GM20000 (cell line): ENCODE results near the gene ODF2.
"Not testable (repeated sequence)": the region's sequence is repeated elsewhere in the genome, so short reads cannot be mapped to it uniquely, and the experiment has no call there.

ENCODE experiments used
- DNase-seq: peaks from one replicate; pipeline ENCODE4 v3.0.0; 2012; ENCODE audit warnings: low spot score
- TF ChIP-seq, protein P1 (sequence below): IDR thresholded peaks from 2 replicates; pipeline ENCODE4 v1.5.1; 2012; ENCODE audit warnings: mild to moderate bottlenecking, control low read depth; ENCODE audit errors: extremely low read depth, missing control alignments

Gene ODF2

DNA sequence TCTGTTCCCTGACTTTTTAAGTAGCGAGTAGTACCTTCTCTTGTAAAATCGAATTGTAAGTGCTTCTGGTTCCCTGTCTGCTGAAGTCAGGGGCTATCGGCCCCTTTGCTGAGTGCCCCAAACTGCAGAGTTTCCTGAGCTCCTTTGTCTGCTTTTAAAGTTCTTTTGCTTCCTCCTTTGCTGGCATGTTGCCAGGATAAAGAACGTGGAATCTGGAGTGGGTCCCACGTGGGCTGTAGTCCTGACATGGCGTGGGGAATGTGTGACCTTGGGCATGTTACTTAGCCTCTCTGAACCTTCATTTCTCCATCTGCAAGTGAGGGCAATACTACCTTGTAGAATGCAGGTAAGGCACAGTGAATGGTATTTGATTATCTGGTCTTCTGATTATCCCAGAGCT lies 13.7 kb upstream of the ODF2 start:
- no peak for DNase-seq
- TF ChIP-seq, protein P1, sequence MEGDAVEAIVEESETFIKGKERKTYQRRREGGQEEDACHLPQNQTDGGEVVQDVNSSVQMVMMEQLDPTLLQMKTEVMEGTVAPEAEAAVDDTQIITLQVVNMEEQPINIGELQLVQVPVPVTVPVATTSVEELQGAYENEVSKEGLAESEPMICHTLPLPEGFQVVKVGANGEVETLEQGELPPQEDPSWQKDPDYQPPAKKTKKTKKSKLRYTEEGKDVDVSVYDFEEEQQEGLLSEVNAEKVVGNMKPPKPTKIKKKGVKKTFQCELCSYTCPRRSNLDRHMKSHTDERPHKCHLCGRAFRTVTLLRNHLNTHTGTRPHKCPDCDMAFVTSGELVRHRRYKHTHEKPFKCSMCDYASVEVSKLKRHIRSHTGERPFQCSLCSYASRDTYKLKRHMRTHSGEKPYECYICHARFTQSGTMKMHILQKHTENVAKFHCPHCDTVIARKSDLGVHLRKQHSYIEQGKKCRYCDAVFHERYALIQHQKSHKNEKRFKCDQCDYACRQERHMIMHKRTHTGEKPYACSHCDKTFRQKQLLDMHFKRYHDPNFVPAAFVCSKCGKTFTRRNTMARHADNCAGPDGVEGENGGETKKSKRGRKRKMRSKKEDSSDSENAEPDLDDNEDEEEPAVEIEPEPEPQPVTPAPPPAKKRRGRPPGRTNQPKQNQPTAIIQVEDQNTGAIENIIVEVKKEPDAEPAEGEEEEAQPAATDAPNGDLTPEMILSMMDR = no peak

DNA sequence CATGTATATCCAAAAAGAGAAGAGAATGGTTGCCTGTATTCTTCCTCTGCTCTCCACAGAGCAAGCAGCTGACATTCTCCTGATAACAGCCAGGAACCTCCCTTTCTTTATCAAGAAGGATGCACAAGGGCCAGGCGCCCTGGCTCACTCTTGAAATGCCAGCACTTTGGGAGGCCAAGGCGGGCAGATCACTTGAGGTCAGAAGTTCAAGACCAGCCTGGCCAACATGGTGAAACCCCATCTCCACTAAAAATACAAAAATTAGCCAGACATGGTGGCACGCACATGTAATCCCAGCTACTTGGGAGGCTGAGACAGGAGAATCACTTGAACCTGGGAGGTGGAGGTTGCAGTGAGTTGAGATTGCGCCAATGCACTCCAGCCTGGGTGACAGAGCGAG lies 9.3 kb upstream of the ODF2 start:
- DNase-seq = not testable (repeated sequence)

DNA sequence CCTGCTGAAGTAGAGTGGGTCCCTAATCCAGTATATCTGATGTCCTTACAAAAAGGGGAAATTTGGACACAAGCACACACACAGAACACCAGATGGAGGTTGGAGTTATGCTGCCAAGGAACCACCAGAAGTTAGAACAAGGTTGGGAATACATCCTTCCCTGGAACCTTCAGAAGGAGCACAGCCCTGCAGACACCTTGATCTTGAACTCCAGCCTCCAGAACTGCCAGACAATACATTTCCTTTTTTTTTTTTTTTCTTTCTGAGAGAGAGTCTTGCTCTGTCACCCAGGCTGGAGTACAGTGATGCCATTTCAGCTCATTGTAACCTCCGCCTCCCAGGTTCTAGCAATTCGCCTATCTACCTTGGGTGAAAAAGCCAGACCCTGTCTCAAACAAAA lies 7.1 kb upstream of the ODF2 start:
- TF ChIP-seq, protein P1 = no peak
- DNase-seq = no peak

DNA sequence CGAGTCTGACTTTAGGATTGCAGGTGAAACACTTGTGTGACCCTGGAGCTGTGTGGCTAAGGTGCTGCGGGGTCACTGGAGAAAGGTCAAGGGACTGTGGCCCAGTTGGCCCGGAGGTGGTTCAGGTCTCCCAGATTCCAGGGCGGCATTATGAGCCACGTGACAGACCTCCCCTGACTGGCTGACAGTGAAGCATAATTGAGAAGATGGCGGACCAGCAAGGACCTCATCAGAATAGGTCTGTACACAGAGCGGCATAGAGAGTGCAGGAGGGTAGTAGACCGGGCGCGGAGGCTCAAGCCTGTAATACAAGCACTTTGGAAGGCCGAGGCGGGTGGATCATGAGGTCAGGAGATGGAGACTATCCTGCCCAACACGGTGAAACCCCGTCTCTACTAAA lies 815 bp upstream of the ODF2 start:
- TF ChIP-seq, protein P1 = no peak
- DNase-seq = no peak

DNA sequence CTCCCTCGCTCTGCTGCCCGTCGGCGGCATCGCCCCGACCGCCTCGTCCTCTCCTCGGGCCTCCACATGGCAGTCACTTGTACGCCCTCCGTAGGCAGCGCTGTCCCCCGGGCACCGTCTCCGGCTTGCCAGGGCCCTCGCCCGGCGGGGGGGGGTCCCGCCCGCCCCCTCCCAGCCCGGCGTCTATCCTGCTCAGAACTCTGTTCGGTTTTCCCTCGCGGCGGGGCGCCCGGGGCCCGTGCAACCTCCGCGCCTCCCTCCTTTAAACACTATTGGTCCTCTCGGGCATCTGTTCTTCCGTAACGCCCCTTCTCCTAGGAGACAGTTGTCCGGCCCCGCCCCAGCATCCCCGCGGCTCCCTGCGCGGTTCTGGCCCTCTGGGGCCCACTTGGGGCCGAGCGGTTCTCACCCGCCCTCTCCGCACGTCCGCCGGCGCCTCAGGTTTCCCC lies 831 bp downstream of the ODF2 start:
- DNase-seq = peak; percentile 96
- TF ChIP-seq, protein P1 = no peak

DNA sequence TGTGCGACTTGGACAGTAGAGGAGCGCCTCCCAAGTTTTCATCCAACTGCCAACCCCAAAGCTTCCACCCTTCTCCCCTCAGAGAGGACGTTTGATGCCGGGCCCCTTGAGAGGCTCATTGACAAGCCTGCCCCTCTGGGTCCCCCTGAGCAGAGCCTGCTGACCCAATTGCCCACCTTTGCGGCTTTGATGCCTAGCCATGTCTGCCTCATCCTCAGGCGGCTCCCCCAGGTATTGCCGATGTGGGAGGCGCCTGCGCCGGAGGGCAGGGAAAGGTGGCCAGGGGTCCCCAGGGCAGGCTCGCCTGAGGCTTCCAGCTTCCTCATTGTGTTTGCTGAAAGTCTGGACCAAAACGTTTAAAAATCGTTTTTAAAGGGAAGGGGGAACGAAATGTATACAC lies 1.4 kb downstream of the ODF2 start:
- DNase-seq = no peak

DNA sequence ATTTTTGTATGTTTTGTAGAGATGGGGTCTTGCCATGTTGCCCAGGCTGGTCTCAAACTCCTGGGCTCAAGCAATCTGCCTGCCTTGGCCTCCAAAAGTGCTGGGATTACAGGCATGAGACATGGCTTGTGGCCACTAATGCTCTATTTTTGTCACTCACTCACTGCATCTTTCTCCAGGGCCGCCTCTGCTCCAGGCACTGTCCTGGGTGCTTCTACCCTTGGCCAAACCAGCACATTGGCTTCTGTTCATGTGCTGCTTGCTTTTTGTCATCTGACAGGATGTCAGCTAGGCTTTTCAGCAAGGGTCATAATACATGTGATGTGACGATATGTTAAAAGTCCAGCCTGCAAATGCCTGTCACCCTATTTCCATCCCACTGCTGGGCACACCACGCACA lies 3.2 kb downstream of the ODF2 start:
- no peak for DNase-seq
- TF ChIP-seq, protein P1 = no peak

More for the DNA sequence above, 1.4 kb downstream of the ODF2 start:
- TF ChIP-seq, protein P1 = no peak

DNA sequence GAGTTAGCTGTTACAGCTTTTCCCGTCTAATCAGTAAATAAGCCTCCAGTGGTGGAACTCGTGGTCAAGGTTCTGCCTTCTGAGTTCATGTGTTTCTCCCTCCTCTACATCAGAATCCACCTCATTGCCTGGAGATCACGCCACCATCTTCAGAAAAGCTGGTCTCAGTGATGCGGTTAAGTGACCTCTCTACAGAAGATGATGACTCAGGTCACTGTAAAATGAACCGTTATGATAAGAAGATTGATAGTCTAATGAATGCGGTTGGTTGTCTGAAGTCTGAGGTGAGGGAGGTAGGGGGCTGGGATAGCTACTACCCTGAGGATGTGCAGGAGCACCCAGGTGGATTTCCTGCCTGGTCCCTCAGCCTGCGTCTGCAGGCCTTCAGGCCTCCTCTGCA lies 13.3 kb downstream of the ODF2 start:
- DNase-seq = no peak
- TF ChIP-seq, protein P1 = no peak
